CD14-positive monocyte (primary cell): ENCODE results near the gene PBX4. TPM values are rescaled to one million over a fixed set of nuclear protein-coding genes. Genes with fewer than 3 reads are reported as not detected.
"Not testable (repeated sequence)": the region's sequence is repeated elsewhere in the genome, so short reads cannot be mapped to it uniquely, and the experiment has no call there.

ENCODE experiments used
- DNase-seq, 3 donors: peaks; one replicate each; pipeline ENCODE4 v3.0.0-alpha.2; 2011 to 2022
- H2AFZ ChIP-seq: 2 replicates; pipeline ENCODE4 v1.6.0; 2012; ENCODE audit warnings: mild to moderate bottlenecking, low read depth, low read length, inconsistent platforms; ENCODE audit not compliant: insufficient read depth, poor library complexity, severe bottlenecking
- H3K27ac ChIP-seq, 2 donors: 1 replicate in 1 of 2; 2 replicates in 1 of 2; pipeline ENCODE4 v1.5.1; 2012 to 2013; ENCODE audit warnings: low read length in 2 of 2, control low read depth in 1 of 2, inconsistent platforms in 1 of 2, low read depth in 1 of 2, mild to moderate bottlenecking in 1 of 2
- H3K27me3 ChIP-seq, 2 donors: one replicate each; pipeline versions ENCODE4 v1.6.0 to v1.6.1; 2011 to 2013; ENCODE audit warnings: low read length in 2 of 2; ENCODE audit not compliant: control insufficient read depth in 2 of 2, insufficient read depth in 2 of 2
- H3K36me3 ChIP-seq, 2 donors: replicated peaks in 1 of 2; 1 replicate in 1 of 2; 2 replicates in 1 of 2; pipeline versions ENCODE4 v1.5.1 to v1.6.1; 2012 to 2013; ENCODE audit warnings: low read length in 2 of 2, control low read depth in 1 of 2, inconsistent platforms in 1 of 2, mild to moderate bottlenecking in 1 of 2; ENCODE audit not compliant: insufficient read depth in 2 of 2, control insufficient read depth in 1 of 2
- H3K4me1 ChIP-seq, 2 donors: 1 replicate in 1 of 2; 2 replicates in 1 of 2; pipeline versions ENCODE4 v1.5.1 to v1.6.1; 2012 to 2013; ENCODE audit warnings: low read length in 2 of 2, control low read depth in 1 of 2, inconsistent platforms in 1 of 2, mild to moderate bottlenecking in 1 of 2, moderate library complexity in 1 of 2; ENCODE audit not compliant: insufficient read depth in 2 of 2, control insufficient read depth in 1 of 2
- H3K4me2 ChIP-seq: replicated peaks from 2 replicates; pipeline ENCODE3; 2012; ENCODE audit warnings: low read length, moderate library complexity, mild to moderate bottlenecking; ENCODE audit not compliant: poor library complexity, severe bottlenecking; ENCODE audit errors: extremely low read depth
- H3K4me3 ChIP-seq, 3 experiments: fragments of 200-600 bp in 1 of 3; sonication (generic) in 1 of 3; replicated peaks in 1 of 3; 1 replicate in 2 of 3; 2 replicates in 1 of 3; pipeline ENCODE4 v1.5.1; 2011 to 2013; ENCODE audit warnings: low read length in 3 of 3, mild to moderate bottlenecking in 3 of 3, control low read depth in 2 of 3, low read depth in 2 of 3, inconsistent platforms in 1 of 3, moderate library complexity in 1 of 3
- H3K79me2 ChIP-seq: 2 replicates; pipeline ENCODE4 v1.6.0; 2012; ENCODE audit warnings: mild to moderate bottlenecking, control low read depth, inconsistent platforms, low read length, moderate library complexity; ENCODE audit not compliant: insufficient read depth
- H3K9ac ChIP-seq: 2 replicates; pipeline ENCODE4 v1.6.0; 2017; ENCODE audit warnings: low read length, mild to moderate bottlenecking; ENCODE audit not compliant: insufficient read depth, poor library complexity, severe bottlenecking
- H3K9me3 ChIP-seq, 2 donors: replicated peaks in 1 of 2; 1 replicate in 1 of 2; 2 replicates in 1 of 2; pipeline versions ENCODE4 v1.5.1 to v1.6.1; 2012 to 2013; ENCODE audit warnings: low read length in 2 of 2, control low read depth in 1 of 2; ENCODE audit not compliant: control insufficient read depth in 1 of 2, insufficient read depth in 1 of 2
- H4K20me1 ChIP-seq: 2 replicates; pipeline ENCODE4 v1.6.0; 2012; ENCODE audit warnings: mild to moderate bottlenecking, low read length, control low read depth, moderate library complexity; ENCODE audit not compliant: insufficient read depth
- H3K27ac Mint-ChIP-seq, 7 donors: one replicate each; pipeline ENCODE4 v1.8.0; 2020; ENCODE audit warnings: mild to moderate bottlenecking in 7 of 7, mixed read lengths in 7 of 7, moderate library complexity in 6 of 7, inconsistent platforms in 2 of 7
- H3K27me3 Mint-ChIP-seq, 3 donors: one replicate each; pipeline ENCODE4 v1.8.0; 2021 to 2022; ENCODE audit warnings: low read depth in 3 of 3, mild to moderate bottlenecking in 3 of 3, mixed read lengths in 3 of 3, moderate library complexity in 3 of 3, inconsistent platforms in 1 of 3
- H3K36me3 Mint-ChIP-seq, 2 donors: one replicate each; pipeline ENCODE4 v1.8.0; 2020; ENCODE audit warnings: mixed read lengths in 2 of 2, inconsistent platforms in 1 of 2, mild to moderate bottlenecking in 1 of 2
- H3K4me1 Mint-ChIP-seq: one replicate; pipeline ENCODE4 v1.8.0; 2020; ENCODE audit warnings: mild to moderate bottlenecking, mixed read lengths
- H3K4me3 Mint-ChIP-seq, 2 donors: one replicate each; pipeline ENCODE4 v1.8.0; 2020; ENCODE audit warnings: mild to moderate bottlenecking in 2 of 2, mixed read lengths in 2 of 2, moderate library complexity in 1 of 2
- H3K9me3 Mint-ChIP-seq, 7 donors: one replicate each; pipeline ENCODE4 v1.8.0; 2020 to 2022; ENCODE audit warnings: mixed read lengths in 7 of 7, mild to moderate bottlenecking in 6 of 7, moderate library complexity in 6 of 7, inconsistent platforms in 2 of 7
- CTCF ChIP-seq: fragments of 200-600 bp; IDR thresholded peaks from one replicate; pipeline ENCODE4 v1.8.0; 2022; ENCODE audit warnings: antibody characterized with exemption, mild to moderate bottlenecking
- WGBS: methylation state at CpG from one replicate; pipeline ENCODE4 v1.1.5; 2013; ENCODE audit warnings: missing lambda C conversion rate; ENCODE audit not compliant: insufficient coverage; 5-methylcytosine and 5-hydroxymethylcytosine counted together
- intact Hi-C, 2 donors: fragments of 100-400 bp; cut with micrococcal nuclease; formaldehyde crosslinking; loops; one replicate each; pipeline versions ENCODE4 v1.15.0 to v1.15.1; 2023
- polyA plus RNA-seq, 3 donors: library from polyadenylated mRNA; depleted of rRNA in 1 of 3; unstranded in 2 of 3; stranded (reverse) in 1 of 3; fragments of 300-500 nt in 2 of 3; fragments of >200 nt in 1 of 3; fragmentation: Illumina TruSeq in 2 of 3; gene quantifications; 1 replicate in 2 of 3; 2 replicates in 1 of 3; pipeline ENCODE4 v1.2.3, GENCODE V29; 2012 to 2021

The PBX4 gene
- polyA plus RNA-seq, 3 donors = 2.4 TPM; not detected in 2

GRCh38 chr19:19613506-19613905 lies 5.0 kb downstream of the PBX4 start:
- Histone ChIP-seq H3K4me2 (no peak overlapping the region), H3K4me3 (no peak overlapping the region), H3K27ac (no peak overlapping the region), H3K79me2 (no peaks in the 10 kb centered on the region), H3K27me3 (peaks cover 0 to 2% of the 10 kb centered on the region in 2 donors), H3K9ac (no peak overlapping the region), H2AFZ (no peak overlapping the region), H3K36me3 (no peaks in the 10 kb centered on the region), H3K9me3 (no peaks in the 10 kb centered on the region), H4K20me1 (no peaks in the 10 kb centered on the region), H3K4me1 (peaks cover 7 to 8% of the 10 kb centered on the region in 2 donors)
- peaks cover 0 to 11% (median 9%) of the 10 kb centered on the region in 3 donors for H3K27me3 Mint-ChIP-seq
- intact Hi-C loops = no loop called here
- no peak overlapping the region for H3K27ac Mint-ChIP-seq
- TF ChIP-seq CTCF = no peak
- DNase-seq = no peak
- H3K4me1 Mint-ChIP-seq = peaks cover 4% of the 10 kb centered on the region
- H3K36me3 Mint-ChIP-seq = no peaks in the 10 kb centered on the region
- H3K4me3 Mint-ChIP-seq = no peak overlapping the region
- 92% methylated on average over 4 of the region's 4 CpGs for WGBS
- peaks cover 0 to 5% (median 1%) of the 10 kb centered on the region in 7 donors for H3K9me3 Mint-ChIP-seq

GRCh38 chr19:19610376-19611202 lies 7.9 kb downstream of the PBX4 start:
- no peak overlapping the region for H3K9ac ChIP-seq
- no peaks in the 10 kb centered on the region for H3K9me3 ChIP-seq
- no peak overlapping the region for H3K4me3 ChIP-seq
- no peaks in the 10 kb centered on the region for H3K4me1 ChIP-seq
- Mint-ChIP-seq H3K4me3 (no peak overlapping the region), H3K27me3 (peaks cover 0 to 5% (median 0%) of the 10 kb centered on the region in 3 donors), H3K27ac (no peak overlapping the region), H3K4me1 (no peaks in the 10 kb centered on the region), H3K9me3 (peaks cover 0 to 3% (median 0%) of the 10 kb centered on the region in 7 donors), H3K36me3 (no peaks in the 10 kb centered on the region)
- H4K20me1 ChIP-seq = no peaks in the 10 kb centered on the region
- H3K27me3 ChIP-seq = no peaks in the 10 kb centered on the region
- intact Hi-C loops = no loop called here
- 91% methylated on average over 3 of the region's 10 CpGs for WGBS
- no peaks in the 10 kb centered on the region for H3K36me3 ChIP-seq
- no peaks in the 10 kb centered on the region for H3K79me2 ChIP-seq
- no peak overlapping the region for H3K4me2 ChIP-seq
- H3K27ac ChIP-seq = no peak overlapping the region
- no peak overlapping the region for H2AFZ ChIP-seq
- DNase-seq = no peak
- no peak for TF ChIP-seq CTCF

GRCh38 chr19:19606686-19607085 lies 11.8 kb downstream of the PBX4 start:
- H3K27me3 ChIP-seq, H3K9me3 ChIP-seq, DNase-seq, H3K4me1 Mint-ChIP-seq, H3K4me3 ChIP-seq, H2AFZ ChIP-seq, H3K9ac ChIP-seq, H3K4me1 ChIP-seq, intact Hi-C loops, H3K36me3 ChIP-seq, H3K27ac Mint-ChIP-seq, H3K27me3 Mint-ChIP-seq, H4K20me1 ChIP-seq, H3K4me2 ChIP-seq, H3K27ac ChIP-seq, H3K9me3 Mint-ChIP-seq, H3K36me3 Mint-ChIP-seq, H3K79me2 ChIP-seq, H3K4me3 Mint-ChIP-seq: not testable (repeated sequence)
- 97% methylated on average over 5 of the region's 8 CpGs for WGBS
